Measurements from ENCODE around the gene DVL1. TPM values are rescaled to one million over a fixed set of nuclear protein-coding genes. Genes with fewer than 3 reads are reported as not detected.

Gene DVL1
- total and polyA plus RNA-seq, 9 of the 15 experiments (the other 6 are each of a cell fraction or from before 2014, with no cell fraction given): 0.62 to 135 (median 24.3) TPM

DNA sequence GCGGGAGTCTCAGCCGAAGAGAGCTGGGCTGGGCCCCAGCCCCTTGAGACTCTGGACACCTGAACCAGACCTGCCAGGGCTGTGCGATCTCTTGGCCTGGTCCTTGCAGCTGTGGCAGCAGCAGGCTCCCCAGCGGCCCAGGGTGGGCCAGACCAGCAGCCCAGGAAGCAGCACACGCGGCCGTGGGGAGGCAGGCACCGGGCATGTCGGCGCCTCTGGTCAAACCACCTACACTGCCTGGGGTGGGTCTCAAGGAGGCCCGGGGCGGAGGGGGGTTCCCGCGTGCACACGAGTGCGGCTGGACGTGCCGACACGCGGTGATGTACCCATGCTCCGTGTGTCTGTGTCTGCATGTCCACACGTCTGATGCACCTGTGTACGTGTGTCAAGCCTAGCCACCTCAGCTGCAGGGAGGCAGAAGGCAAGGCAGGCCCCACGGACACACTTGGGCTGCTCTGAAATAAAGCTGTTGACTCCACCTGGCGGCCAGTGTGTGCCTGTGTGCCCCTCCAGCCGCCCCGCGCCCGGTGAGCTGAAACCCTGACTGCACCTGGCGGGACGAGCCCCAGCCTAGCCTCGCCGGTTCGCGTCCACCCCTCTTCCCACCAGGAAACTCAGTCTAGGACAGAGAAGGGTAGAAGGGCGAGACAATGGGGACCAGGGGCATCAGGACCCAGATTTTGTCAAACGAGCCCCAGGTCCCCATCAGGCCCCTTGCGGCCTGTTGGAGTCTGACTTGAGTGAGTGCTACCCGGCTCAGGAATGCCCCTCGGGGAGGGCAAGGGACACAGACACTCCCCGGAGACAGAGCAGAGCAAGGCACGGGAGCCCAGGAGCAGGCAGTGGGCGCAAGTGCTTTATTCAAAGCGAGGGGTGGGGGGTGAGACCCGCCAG, 57.4 kb downstream of the DVL1 start (continued):
- TF ChIP-seq ARID3B (CRISPR knock-in tag; IDR thresholded peaks at IDR 0.05; ENCODE audit: borderline replicate concordance) (no peak), KLF6 (CRISPR knock-in tag; IDR thresholded peaks at IDR 0.05; ENCODE audit: borderline replicate concordance) (no peak), SAFB (IDR thresholded peaks at IDR 0.05; ENCODE audit: borderline replicate concordance, low read depth, low read length) (peak; percentile 63; the same call in 1 of the 2 replicates), KHSRP (IDR thresholded peaks at IDR 0.05) (no peak), PYGO2 (tag; IDR thresholded peaks at IDR 0.05) (no peak), ZNF316 (IDR thresholded peaks at IDR 0.05) (no peak), TCF3 (CRISPR knock-in tag; IDR thresholded peaks at IDR 0.05) (no peak), SMC3 (conservative IDR thresholded peaks at IDR 0.05; ENCODE audit: insufficient read depth, low read depth, low read length) (peak; percentile 89), NR0B1 (IDR thresholded peaks at IDR 0.05; ENCODE audit: partially characterized antibody) (no peak), NFE2 (IDR thresholded peaks at IDR 0.05; ENCODE audit: low read depth) (no peak), NFIX (CRISPR knock-in tag; IDR thresholded peaks at IDR 0.05; ENCODE audit: low read depth) (no peak), ETV1 (tag; conservative IDR thresholded peaks at IDR 0.05; ENCODE audit: low read depth) (no peak), SPI1 (IDR thresholded peaks at IDR 0.05; ENCODE audit: borderline replicate concordance, low read depth, low read length) (no peak), SMAD4 (CRISPR knock-in tag; conservative IDR thresholded peaks at IDR 0.05) (no peak), BCLAF1 (IDR thresholded peaks at IDR 0.05; ENCODE audit: borderline replicate concordance in 1 of 2, control insufficient read depth in 1 of 2, low read depth in 2 of 2, low read length in 1 of 2) (no peak), ZNF253 (CRISPR knock-in tag; conservative IDR thresholded peaks at IDR 0.05) (no peak), CBX8 (IDR thresholded peaks at IDR 0.05; ENCODE audit: borderline replicate concordance, extremely low read depth, low read depth, low read length, poor library complexity, severe bottlenecking) (no peak), MAFK (IDR thresholded peaks at IDR 0.05; ENCODE audit: low read length) (no peak), ETV5 (CRISPR knock-in tag; IDR thresholded peaks at IDR 0.05; ENCODE audit: low read depth) (no peak), SMAD3 (CRISPR knock-in tag; conservative IDR thresholded peaks at IDR 0.05) (no peak), EHMT2 (IDR thresholded peaks at IDR 0.05) (no peak), SMARCC2 (IDR thresholded peaks at IDR 0.05; ENCODE audit: low read depth) (no peak), EP400 (IDR thresholded peaks at IDR 0.05) (no peak)
